ENCODE data around the gene ADCY5.
"Not testable (repeated sequence)": the region's sequence is repeated elsewhere in the genome, so short reads cannot be mapped to it uniquely, and the experiment has no call there.

The ADCY5 gene

GRCh38 chr3:123246866-123247265 is 202.0 kb downstream of the ADCY5 start:
- no peaks in the 10 kb centered on the region for H3K27me3 ChIP-seq (ENCODE audit: insufficient read depth, insufficient read length)
- H3K4me3 ChIP-seq (ENCODE audit: insufficient read length, low read depth): no peak overlapping the region
- TF ChIP-seq ZNF274 (IDR thresholded peaks at IDR 0.05; ENCODE audit: low read depth, low read length): no peak
- TF ChIP-seq YY1 (IDR thresholded peaks at IDR 0.05; ENCODE audit: insufficient read depth, insufficient read length): no peak
- no peak for TF ChIP-seq SUZ12 (IDR thresholded peaks at IDR 0.05; ENCODE audit: extremely low read depth, insufficient read depth, insufficient read length)
- H3K36me3 ChIP-seq (ENCODE audit: insufficient read depth, insufficient read length, low read length): peaks cover 23% of the 10 kb centered on the region
- DNase-seq (ENCODE audit: low read depth, low spot score): no peak
- H3K9ac ChIP-seq (ENCODE audit: insufficient read length, low read depth): no peak overlapping the region
- H3K4me1 ChIP-seq (ENCODE audit: insufficient read depth, insufficient read length): no peaks in the 10 kb centered on the region
- H3K9me3 ChIP-seq (ENCODE audit: insufficient read depth, low read length): no peaks in the 10 kb centered on the region

- Histone ChIP-seq H3K36me3 (ENCODE audit: insufficient read depth, insufficient read length, low read length) (peaks cover 18% of the 10 kb centered on the region), H3K9me3 (ENCODE audit: insufficient read depth, low read length) (no peaks in the 10 kb centered on the region), H3K4me3 (ENCODE audit: insufficient read length, low read depth) (no peak overlapping the region), H3K27me3 (ENCODE audit: insufficient read depth, insufficient read length) (no peaks in the 10 kb centered on the region), H3K4me1 (ENCODE audit: insufficient read depth, insufficient read length) (no peaks in the 10 kb centered on the region), H3K9ac (ENCODE audit: insufficient read length, low read depth) (no peak overlapping the region)
- TF ChIP-seq SUZ12 (IDR thresholded peaks at IDR 0.05; ENCODE audit: extremely low read depth, insufficient read depth, insufficient read length) (no peak), ZNF274 (IDR thresholded peaks at IDR 0.05; ENCODE audit: low read depth, low read length) (no peak), YY1 (IDR thresholded peaks at IDR 0.05; ENCODE audit: insufficient read depth, insufficient read length) (no peak)
- no peak for DNase-seq (ENCODE audit: low read depth, low spot score)
Measured at GRCh38 chr3:123244128-123244527, 204.8 kb downstream of the ADCY5 start.

GRCh38 chr3:123239756-123240155 is 209.1 kb downstream of the ADCY5 start:
- Histone ChIP-seq H3K9me3 (ENCODE audit: insufficient read depth, low read length) (no peaks in the 10 kb centered on the region), H3K9ac (ENCODE audit: insufficient read length, low read depth) (no peak overlapping the region), H3K27me3 (ENCODE audit: insufficient read depth, insufficient read length) (no peaks in the 10 kb centered on the region), H3K4me1 (ENCODE audit: insufficient read depth, insufficient read length) (no peaks in the 10 kb centered on the region), H3K4me3 (ENCODE audit: insufficient read length, low read depth) (no peak overlapping the region), H3K36me3 (ENCODE audit: insufficient read depth, insufficient read length, low read length) (peaks cover 5% of the 10 kb centered on the region)
- no peak for TF ChIP-seq SUZ12 (IDR thresholded peaks at IDR 0.05; ENCODE audit: extremely low read depth, insufficient read depth, insufficient read length)
- TF ChIP-seq ZNF274 (IDR thresholded peaks at IDR 0.05; ENCODE audit: low read depth, low read length): no peak
- no peak for TF ChIP-seq YY1 (IDR thresholded peaks at IDR 0.05; ENCODE audit: insufficient read depth, insufficient read length)
- no peak for DNase-seq (ENCODE audit: low read depth, low spot score)

GRCh38 chr3:123239186-123239585 is 209.7 kb downstream of the ADCY5 start:
- not testable (repeated sequence) for H3K4me1 ChIP-seq (ENCODE audit: insufficient read depth, insufficient read length); H3K4me3 ChIP-seq (ENCODE audit: insufficient read length, low read depth); H3K27me3 ChIP-seq (ENCODE audit: insufficient read depth, insufficient read length); H3K9me3 ChIP-seq (ENCODE audit: insufficient read depth, low read length); H3K9ac ChIP-seq (ENCODE audit: insufficient read length, low read depth); H3K36me3 ChIP-seq (ENCODE audit: insufficient read depth, insufficient read length, low read length); DNase-seq (ENCODE audit: low read depth, low spot score)

GRCh38 chr3:123236902-123237301 is 212.0 kb downstream of the ADCY5 start:
- peaks cover 9% of the 10 kb centered on the region for H3K36me3 ChIP-seq (ENCODE audit: insufficient read depth, insufficient read length, low read length)
- TF ChIP-seq SUZ12 (IDR thresholded peaks at IDR 0.05; ENCODE audit: extremely low read depth, insufficient read depth, insufficient read length) (no peak), YY1 (IDR thresholded peaks at IDR 0.05; ENCODE audit: insufficient read depth, insufficient read length) (no peak), ZNF274 (IDR thresholded peaks at IDR 0.05; ENCODE audit: low read depth, low read length) (no peak)
- H3K9ac ChIP-seq (ENCODE audit: insufficient read length, low read depth): no peak overlapping the region

More at GRCh38 chr3:123236902-123237301, 212.0 kb downstream of the ADCY5 start:
- no peak overlapping the region for H3K4me3 ChIP-seq (ENCODE audit: insufficient read length, low read depth)
- DNase-seq (ENCODE audit: low read depth, low spot score): no peak
- no peaks in the 10 kb centered on the region for H3K9me3 ChIP-seq (ENCODE audit: insufficient read depth, low read length)
- no peaks in the 10 kb centered on the region for H3K4me1 ChIP-seq (ENCODE audit: insufficient read depth, insufficient read length)
- no peaks in the 10 kb centered on the region for H3K27me3 ChIP-seq (ENCODE audit: insufficient read depth, insufficient read length)

Data from NT2/D1 (cell line).